IPS DF 6.9 (cell line): ENCODE measurements around the gene BCAR1.

Experiments used
- DNase-seq: peaks from one replicate; pipeline ENCODE4 v3.0.0-alpha.2; 2013; ENCODE audit warnings: low read depth, low spot score
- H3K27ac ChIP-seq: one replicate; pipeline ENCODE4 v1.5.1; 2013; ENCODE audit warnings: low read length, control low read depth
- H3K27me3 ChIP-seq: 2 replicates; pipeline ENCODE4 v1.6.1; 2013; ENCODE audit warnings: mild to moderate bottlenecking, low read length; ENCODE audit not compliant: control insufficient read depth, insufficient read depth
- H3K36me3 ChIP-seq: 2 replicates; pipeline ENCODE4 v1.6.1; 2013; ENCODE audit warnings: low read length; ENCODE audit not compliant: control insufficient read depth, insufficient read depth
- H3K4me1 ChIP-seq: 2 replicates; pipeline ENCODE4 v1.6.1; 2013; ENCODE audit warnings: low read length; ENCODE audit not compliant: control insufficient read depth, insufficient read depth
- H3K4me3 ChIP-seq: 2 replicates; pipeline ENCODE4 v1.5.1; 2013; ENCODE audit warnings: mild to moderate bottlenecking, low read length
- H3K9me3 ChIP-seq: 2 replicates; pipeline ENCODE4 v1.6.1; 2013; ENCODE audit warnings: low read length, inconsistent platforms; ENCODE audit not compliant: control insufficient read depth, insufficient read depth
- WGBS: extraction: QIAGEN DNeasy Blood & Tissue Kit; methylation state at CpG from one replicate; pipeline ENCODE4 v1.1.7; 2013; ENCODE audit warnings: mixed read lengths, missing lambda C conversion rate; ENCODE audit not compliant: insufficient read length, insufficient coverage; 5-methylcytosine and 5-hydroxymethylcytosine counted together

BCAR1 gene

DNA sequence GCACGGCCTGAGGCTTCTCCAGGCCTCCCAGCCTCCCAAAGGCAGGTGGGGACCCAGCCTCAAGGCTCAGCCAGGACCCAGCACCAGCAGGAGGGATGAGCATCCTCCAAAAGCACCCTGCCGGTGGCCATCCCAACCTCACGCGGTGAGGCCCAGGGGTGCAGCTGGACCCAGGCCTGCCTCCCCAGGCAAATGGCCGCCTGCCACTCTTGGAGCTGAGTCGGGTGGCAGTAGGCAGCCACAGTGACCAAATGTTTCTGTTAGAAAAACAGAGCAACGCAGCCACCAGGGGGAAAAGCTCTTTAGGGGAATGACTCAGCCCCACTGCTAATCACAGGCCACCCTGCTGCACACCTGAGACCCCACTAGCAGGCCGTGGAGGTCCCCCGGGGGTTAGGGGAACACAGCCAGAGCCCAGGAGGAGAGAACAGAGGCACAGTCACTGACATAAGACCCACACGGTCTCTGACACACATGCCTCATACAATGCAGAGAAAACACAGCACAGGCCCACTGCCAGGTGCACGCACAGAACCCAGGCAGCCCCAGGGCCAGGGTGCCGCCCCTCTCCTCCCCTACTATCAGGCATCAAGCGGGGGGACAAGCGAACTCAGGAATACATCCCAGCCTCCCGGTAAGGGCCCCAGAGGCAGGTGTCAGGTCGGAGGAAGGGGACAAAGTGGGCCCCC, 12.4 kb downstream of the BCAR1 start:
- H3K27me3 ChIP-seq, result no peaks in the 10 kb centered on the region
- no peak for DNase-seq
- peaks cover 42% of the 10 kb centered on the region for H3K36me3 ChIP-seq
- H3K27ac ChIP-seq, result no peak overlapping the region
- WGBS, result no CpG with 5 or more reads among the region's 16 CpGs
- H3K9me3 ChIP-seq, result no peaks in the 10 kb centered on the region
- H3K4me3 ChIP-seq, result no peak overlapping the region
- H3K4me1 ChIP-seq, result no peaks in the 10 kb centered on the region; the same call in 1 of the 2 replicates

DNA sequence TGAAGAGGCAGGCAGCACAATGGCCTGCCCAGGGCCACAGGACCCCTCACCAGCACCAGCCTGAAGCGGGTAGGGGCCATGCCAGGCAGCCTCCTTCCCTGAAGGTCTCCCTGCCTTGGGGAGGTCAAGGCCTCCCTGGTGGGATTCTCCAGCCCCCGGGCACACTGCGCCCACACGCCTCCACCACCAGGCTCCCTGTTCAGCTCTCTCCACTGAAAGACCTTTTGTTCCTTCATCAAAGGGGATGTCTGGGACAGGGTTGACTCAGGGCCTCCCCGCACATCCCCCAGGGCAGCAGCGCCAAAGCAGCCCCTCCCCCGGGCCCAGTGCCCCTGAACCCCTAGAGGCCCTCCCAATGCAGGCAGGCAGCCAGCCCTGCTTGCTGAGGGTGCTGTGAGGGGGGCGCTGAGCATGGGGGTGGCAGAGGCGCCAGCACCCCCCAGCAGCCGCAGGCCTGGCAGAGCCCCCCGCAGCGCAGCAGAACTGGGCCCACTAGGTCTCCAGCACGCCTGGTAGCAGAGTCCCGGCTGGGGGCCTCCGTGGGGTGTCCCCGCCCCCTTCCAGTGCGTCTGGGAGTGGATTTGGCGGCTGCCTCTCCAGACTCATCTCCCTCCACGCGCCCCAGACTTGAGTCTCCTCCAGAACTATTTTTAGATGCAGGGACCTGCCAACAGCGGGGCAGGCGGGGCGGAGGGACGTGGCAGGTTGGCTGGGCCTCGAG, 13.1 kb downstream of the BCAR1 start:
- no peaks in the 10 kb centered on the region for H3K9me3 ChIP-seq
- no peak overlapping the region for H3K27ac ChIP-seq
- no peaks in the 10 kb centered on the region; the same call in 1 of the 2 replicates for H3K4me1 ChIP-seq
- no peaks in the 10 kb centered on the region for H3K27me3 ChIP-seq
- no peak for DNase-seq
- peaks cover 42% of the 10 kb centered on the region for H3K36me3 ChIP-seq
- no peak overlapping the region for H3K4me3 ChIP-seq
- no CpG with 5 or more reads among the region's 25 CpGs for WGBS

DNA sequence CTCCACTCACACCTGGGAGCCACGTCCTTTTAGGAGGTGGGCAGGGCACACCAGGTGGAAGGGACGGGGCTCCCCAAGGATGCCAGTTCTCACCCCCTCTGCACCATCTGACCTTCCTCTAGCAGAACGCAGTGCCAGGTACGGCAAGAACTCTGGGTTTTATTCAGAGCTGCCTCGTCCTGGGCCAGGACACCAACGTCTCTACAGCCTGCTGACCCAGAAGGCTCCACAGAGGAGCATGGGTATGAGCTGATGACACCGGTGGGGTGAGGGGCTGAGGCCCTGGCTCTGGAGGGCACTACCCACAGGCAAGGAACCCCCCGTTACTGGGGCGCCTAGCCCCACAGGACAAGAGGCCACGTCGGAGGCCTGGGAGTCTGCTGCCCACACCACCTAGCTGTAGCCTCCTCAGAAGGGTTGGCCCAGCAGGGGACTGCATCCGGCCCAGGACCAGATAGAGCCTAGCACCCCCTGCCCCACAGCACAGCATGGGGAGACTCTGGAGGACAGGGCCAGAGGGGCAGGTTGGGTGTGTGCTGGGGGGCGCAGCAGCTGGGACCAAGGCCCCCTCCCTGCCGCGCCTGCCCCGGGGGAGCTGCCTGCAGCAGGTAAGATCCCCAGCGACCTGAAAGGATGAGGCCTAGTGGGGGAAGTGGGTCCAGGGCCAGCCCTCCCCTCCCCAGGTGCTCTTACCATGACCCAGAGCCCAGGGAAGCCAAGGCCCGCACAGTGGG, 13.9 kb downstream of the BCAR1 start:
- Histone ChIP-seq H3K27ac (no peak overlapping the region), H3K9me3 (no peaks in the 10 kb centered on the region), H3K4me3 (no peak overlapping the region), H3K36me3 (peaks cover 43% of the 10 kb centered on the region), H3K27me3 (no peaks in the 10 kb centered on the region), H3K4me1 (no peaks in the 10 kb centered on the region; the same call in 1 of the 2 replicates)
- no peak for DNase-seq
- WGBS, result no CpG with 5 or more reads among the region's 18 CpGs

DNA sequence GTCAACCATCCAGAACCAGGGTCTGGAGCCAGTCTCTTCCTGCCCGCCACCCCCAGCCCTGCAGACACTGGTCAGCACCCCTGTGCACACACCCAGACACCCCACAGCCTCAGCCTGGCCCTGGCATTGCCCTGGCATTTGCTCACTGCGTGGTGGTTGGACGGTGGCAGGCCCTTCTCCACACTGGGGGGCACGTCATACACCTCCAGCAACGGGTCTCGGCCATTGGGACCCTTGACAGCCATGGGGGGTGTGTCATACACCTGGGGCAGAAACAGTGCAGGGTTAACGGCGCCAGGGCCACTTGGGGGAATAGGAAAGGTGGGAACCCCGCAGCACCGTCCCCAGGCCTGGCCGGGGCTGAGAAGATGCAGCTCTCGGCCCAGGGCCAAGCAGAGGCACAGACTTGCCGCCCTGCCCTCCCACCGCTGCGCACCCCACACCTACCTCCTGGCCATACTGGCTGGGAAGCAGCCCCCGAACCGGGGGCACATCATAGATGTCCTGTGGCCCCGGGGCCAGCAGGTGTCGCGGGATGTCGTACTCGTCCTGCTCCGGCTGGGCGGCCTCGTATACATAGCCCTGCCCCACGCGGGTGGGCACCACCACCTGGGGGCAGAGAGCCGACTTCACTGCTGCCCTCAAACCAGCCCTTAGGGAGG, 14.6 kb downstream of the BCAR1 start:
- Histone ChIP-seq H3K9me3 (no peaks in the 10 kb centered on the region), H3K27ac (no peak overlapping the region), H3K27me3 (no peaks in the 10 kb centered on the region), H3K36me3 (peaks cover 37% of the 10 kb centered on the region), H3K4me1 (no peaks in the 10 kb centered on the region; the same call in 1 of the 2 replicates), H3K4me3 (no peak overlapping the region)
- no CpG with 5 or more reads among the region's 28 CpGs for WGBS
- DNase-seq, result no peak

DNA sequence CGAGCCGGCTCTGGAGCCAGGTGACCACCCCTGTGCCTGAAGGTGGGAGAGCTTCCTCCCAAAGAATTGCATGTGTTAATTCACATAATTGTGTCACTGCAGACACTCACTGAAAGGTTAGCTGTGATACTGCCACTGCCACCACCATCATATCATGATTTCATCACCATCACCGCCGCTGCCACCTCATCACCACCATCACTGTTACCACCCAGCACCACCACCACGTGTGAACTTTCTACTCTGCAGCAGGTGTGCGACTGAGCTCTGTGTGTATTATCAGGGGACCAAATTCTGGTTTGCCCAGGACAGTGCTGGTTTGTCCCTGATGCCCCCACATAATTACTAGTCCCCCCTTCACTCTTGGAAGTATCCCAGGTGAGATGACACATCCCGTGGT, 15.2 kb downstream of the BCAR1 start:
- Histone ChIP-seq H3K27ac (no peak overlapping the region), H3K36me3 (peaks cover 31% of the 10 kb centered on the region), H3K27me3 (no peaks in the 10 kb centered on the region), H3K4me3 (no peak overlapping the region), H3K4me1 (no peaks in the 10 kb centered on the region; the same call in 1 of the 2 replicates), H3K9me3 (no peaks in the 10 kb centered on the region)
- no peak for DNase-seq
- no CpG with 5 or more reads among the region's 7 CpGs for WGBS

DNA sequence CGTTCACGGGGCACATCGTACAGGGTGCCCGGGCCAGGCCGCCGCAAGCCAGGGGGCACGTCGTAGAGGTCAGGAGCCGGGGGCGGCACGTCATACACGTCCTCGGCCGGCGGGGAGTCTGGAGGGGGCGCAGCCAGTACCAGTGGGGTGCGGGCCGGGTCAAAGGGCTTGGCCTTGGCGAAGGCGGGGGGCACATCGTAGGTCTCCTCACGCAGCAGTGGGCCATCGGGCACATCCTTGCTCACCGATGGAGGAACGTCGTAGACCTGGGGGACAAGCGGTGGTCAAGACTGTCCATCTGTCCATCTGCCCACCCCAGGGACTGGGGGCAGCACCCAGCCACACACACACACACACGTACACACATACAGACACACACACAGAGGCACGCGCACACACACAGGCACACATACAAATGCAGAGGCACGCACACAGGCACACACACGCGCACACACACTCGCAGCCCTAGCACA, 15.7 kb downstream of the BCAR1 start:
- no CpG with 5 or more reads among the region's 34 CpGs for WGBS
- no peak overlapping the region for H3K4me3 ChIP-seq
- H3K36me3 ChIP-seq, result peaks cover 26% of the 10 kb centered on the region

DNA sequence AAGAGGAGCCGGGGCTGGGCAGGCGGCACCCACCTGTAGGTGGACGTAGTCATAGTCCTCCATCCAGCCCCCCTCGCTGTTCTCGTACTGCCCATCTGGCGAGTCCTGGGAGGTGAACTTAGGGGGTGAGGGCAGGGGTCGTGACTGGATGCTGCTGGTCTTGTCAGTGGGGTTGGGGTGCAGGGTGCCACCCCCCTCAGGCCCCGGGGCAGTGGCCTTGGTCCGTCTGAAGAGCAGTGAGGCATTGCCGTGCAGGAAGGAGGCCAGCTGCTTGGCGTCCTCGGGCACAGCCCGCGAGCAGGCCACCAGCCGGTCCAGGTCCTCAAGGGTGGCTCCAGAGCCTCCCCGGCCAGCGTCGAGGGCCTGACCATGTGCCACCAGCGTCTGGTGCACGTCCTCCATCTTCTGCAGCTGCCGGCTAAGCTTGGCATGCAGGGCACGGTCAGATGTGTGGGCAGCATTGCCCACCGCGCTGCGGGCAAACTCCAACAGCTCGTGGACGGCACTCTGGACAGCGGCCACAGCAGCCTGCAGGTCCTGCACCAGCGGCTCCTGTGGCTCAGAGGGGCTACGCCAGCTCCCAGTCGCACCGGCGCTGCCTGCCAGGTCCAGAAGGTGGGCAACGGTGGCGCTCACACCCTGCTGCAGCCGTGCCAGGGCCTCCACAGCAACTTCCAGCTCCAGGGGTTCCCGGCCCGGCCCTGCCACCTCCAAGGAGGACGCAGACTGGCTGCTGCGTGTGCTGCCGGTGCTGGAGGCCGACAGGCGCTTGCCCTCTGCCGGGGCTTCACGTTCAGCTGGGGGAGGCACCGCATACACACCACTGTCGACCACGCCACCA, 16.3 kb downstream of the BCAR1 start:
- H3K9me3 ChIP-seq, result no peaks in the 10 kb centered on the region
- H3K4me1 ChIP-seq, result no peaks in the 10 kb centered on the region; the same call in 1 of the 2 replicates
- no CpG with 5 or more reads among the region's 48 CpGs for WGBS
- peaks cover 28% of the 10 kb centered on the region for H3K36me3 ChIP-seq
- no peak overlapping the region for H3K4me3 ChIP-seq
- DNase-seq, result no peak
- no peak overlapping the region for H3K27ac ChIP-seq
- H3K27me3 ChIP-seq, result no peaks in the 10 kb centered on the region

More for the DNA sequence above, 15.7 kb downstream of the BCAR1 start:
- Histone ChIP-seq H3K4me1 (no peaks in the 10 kb centered on the region; the same call in 1 of the 2 replicates), H3K9me3 (no peaks in the 10 kb centered on the region), H3K27ac (no peak overlapping the region), H3K27me3 (no peaks in the 10 kb centered on the region)
- no peak for DNase-seq

DNA sequence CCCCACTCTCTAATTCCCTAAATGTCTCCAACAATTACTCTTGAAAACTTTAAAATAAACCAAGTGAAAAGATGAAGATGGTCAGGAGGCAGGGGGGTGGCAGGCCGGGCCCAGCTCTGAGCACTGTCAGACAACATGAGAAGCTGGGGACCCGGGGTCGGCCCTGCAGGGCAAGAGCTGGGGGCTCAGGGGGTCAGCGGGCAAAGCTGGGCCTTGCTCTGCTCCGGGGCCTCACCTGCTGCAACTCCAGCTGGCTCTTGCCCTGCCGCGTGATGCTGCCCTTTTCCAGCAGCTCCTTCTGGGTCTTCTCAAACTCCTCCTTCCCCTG, 17.8 kb downstream of the BCAR1 start:
- Histone ChIP-seq H3K4me1 (no peaks in the 10 kb centered on the region), H3K27me3 (no peaks in the 10 kb centered on the region), H3K4me3 (no peak overlapping the region), H3K9me3 (no peaks in the 10 kb centered on the region), H3K36me3 (peaks cover 38% of the 10 kb centered on the region), H3K27ac (no peak overlapping the region)
- WGBS, result no CpG with 5 or more reads among the region's 7 CpGs
- no peak for DNase-seq

DNA sequence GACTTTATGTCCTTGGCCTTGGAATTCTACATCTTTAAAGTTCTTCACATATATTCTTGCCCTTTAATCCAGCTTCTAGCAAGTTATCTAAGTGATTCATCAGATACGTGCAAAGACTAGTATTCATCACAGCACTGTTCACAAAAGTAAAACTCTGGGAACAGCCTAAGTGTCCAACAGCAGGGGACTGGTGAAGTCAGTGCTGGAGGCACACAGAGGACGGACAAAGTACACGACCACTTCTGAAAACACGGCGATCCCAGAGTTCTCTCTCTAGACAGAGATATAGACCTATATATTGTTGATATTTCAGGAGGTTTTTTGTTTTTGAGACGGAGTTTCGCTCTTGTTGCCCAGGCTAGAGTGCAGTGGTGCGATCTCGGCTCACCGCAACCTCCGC, 19.9 kb downstream of the BCAR1 start:
- H3K4me1 ChIP-seq, result peaks cover 2% of the 10 kb centered on the region
- H3K36me3 ChIP-seq, result peaks cover 37% of the 10 kb centered on the region
- no peak overlapping the region for H3K27ac ChIP-seq
- WGBS, result no CpG with 5 or more reads among the region's 11 CpGs
- no peaks in the 10 kb centered on the region for H3K9me3 ChIP-seq
- H3K4me3 ChIP-seq, result no peak overlapping the region
- no peaks in the 10 kb centered on the region for H3K27me3 ChIP-seq
- no peak for DNase-seq
